HEK293 (cell line): ENCODE results near the gene CYP4F11.
A peak's percentile ranks its signal among the peaks of the same experiment; 100 is the strongest.

Experiments
- CTCF ChIA-PET: fragments of 350-600 bp; formaldehyde crosslinking; extraction: SDS; loops from one replicate; lab custom pipeline; 2021; ENCODE audit warnings: antibody characterized with exemption; lab: Yijun Ruan, JAX
- POLR2A ChIA-PET: fragments of 300-600 bp; formaldehyde crosslinking; extraction: SDS; loops from one replicate; lab custom pipeline; 2020; ENCODE audit warnings: antibody characterized with exemption, inconsistent platforms; lab: Yijun Ruan, JAX
- H3K27ac ChIP-seq: fragments of 200-500 bp; sonication (Bioruptor generic); 2 replicates; pipeline ENCODE4 v1.5.1; 2014; ENCODE audit warnings: low read depth, low read length, control low read depth, inconsistent platforms; ENCODE audit errors: extremely low read depth
- H3K36me3 ChIP-seq, 2 experiments: fragments of 200-500 bp in 1 of 2; sonication (Bioruptor generic) in 1 of 2; 1 replicate in 1 of 2; 2 replicates in 1 of 2; pipeline ENCODE4 v1.5.1; 2014 to 2017; ENCODE audit warnings: inconsistent platforms in 2 of 2, low read length in 2 of 2; ENCODE audit not compliant: control insufficient read depth in 2 of 2, insufficient read depth in 1 of 2
- H3K4me1 ChIP-seq: fragments of 200-500 bp; sonication (Bioruptor generic); 2 replicates; pipeline ENCODE4 v1.5.1; 2014; ENCODE audit warnings: mild to moderate bottlenecking, low read length, inconsistent platforms; ENCODE audit not compliant: control insufficient read depth, insufficient read depth
- H3K4me3 ChIP-seq: 2 replicates; pipeline ENCODE4 v1.5.1; 2011; ENCODE audit warnings: low read depth, mild to moderate bottlenecking, control low read depth, low read length, moderate library complexity
- H3K9me3 ChIP-seq: fragments of 200-500 bp; sonication (Bioruptor generic); 2 replicates; pipeline ENCODE4 v1.5.1; 2014; ENCODE audit warnings: low read depth, low read length, inconsistent platforms; ENCODE audit not compliant: control insufficient read depth, insufficient read depth
- GLI2 ChIP-seq: fragments of 450-650 bp; formaldehyde crosslinking; IDR thresholded peaks from 2 replicates; pipeline ENCODE4; 2017; ENCODE audit warnings: missing biosample characterization, missing genetic modification characterization, low read depth, borderline replicate concordance
- KLF16 ChIP-seq: fragments of 450-650 bp; formaldehyde crosslinking; IDR thresholded peaks from 2 replicates; pipeline ENCODE4 v1.5.1; 2017; ENCODE audit warnings: missing biosample characterization, missing genetic modification characterization
- SETDB1 ChIP-seq: IDR thresholded peaks from one replicate; pipeline ENCODE4 v1.6.1; 2017; ENCODE audit warnings: mild to moderate bottlenecking, low read length, moderate library complexity, mixed read lengths; ENCODE audit not compliant: insufficient read length
- WT1 ChIP-seq: fragments of 450-650 bp; formaldehyde crosslinking; IDR thresholded peaks from 2 replicates; pipeline ENCODE4 v1.5.1; 2016; ENCODE audit warnings: missing biosample characterization, missing genetic modification characterization
- ZFP37 ChIP-seq: fragments of 450-650 bp; formaldehyde crosslinking; IDR thresholded peaks from 2 replicates; pipeline ENCODE4 v1.5.1; 2016; ENCODE audit warnings: missing biosample characterization, missing genetic modification characterization
- ZNF133 ChIP-seq: fragments of 450-650 bp; formaldehyde crosslinking; IDR thresholded peaks from 2 replicates; pipeline ENCODE4 v1.5.1; 2016; ENCODE audit warnings: missing biosample characterization, missing genetic modification characterization
- ZNF211 ChIP-seq: fragments of 450-650 bp; formaldehyde crosslinking; IDR thresholded peaks from 2 replicates; pipeline ENCODE4 v1.5.1; 2016; ENCODE audit warnings: low read depth, missing biosample characterization, missing genetic modification characterization
- ZNF23 ChIP-seq: fragments of 450-650 bp; formaldehyde crosslinking; IDR thresholded peaks from 2 replicates; pipeline ENCODE4 v1.5.1; 2016; ENCODE audit warnings: missing biosample characterization, missing genetic modification characterization, borderline replicate concordance
- ZNF433 ChIP-seq: fragments of 450-650 bp; formaldehyde crosslinking; IDR thresholded peaks from 2 replicates; pipeline ENCODE4 v1.5.1; 2016; ENCODE audit warnings: missing biosample characterization, missing genetic modification characterization, low read depth
- ZNF501 ChIP-seq: fragments of 450-650 bp; formaldehyde crosslinking; IDR thresholded peaks from 2 replicates; pipeline ENCODE4 v1.5.1; 2016; ENCODE audit warnings: missing biosample characterization, missing genetic modification characterization
- ZNF529 ChIP-seq: fragments of 450-650 bp; formaldehyde crosslinking; IDR thresholded peaks from 2 replicates; pipeline ENCODE4 v1.5.1; 2017; ENCODE audit warnings: missing genetic modification characterization, missing biosample characterization; ENCODE audit not compliant: insufficient replicate concordance
- ZNF560 ChIP-seq: fragments of 450-650 bp; formaldehyde crosslinking; IDR thresholded peaks from 2 replicates; pipeline ENCODE4 v1.5.1; 2017; ENCODE audit warnings: missing biosample characterization, missing genetic modification characterization, borderline replicate concordance
- ZNF623 ChIP-seq: fragments of 450-650 bp; formaldehyde crosslinking; IDR thresholded peaks from 2 replicates; pipeline ENCODE4 v1.5.1; 2016; ENCODE audit warnings: missing biosample characterization, missing genetic modification characterization
- ZNF664 ChIP-seq: fragments of 450-650 bp; formaldehyde crosslinking; IDR thresholded peaks from 2 replicates; pipeline ENCODE4 v1.5.1; 2016; ENCODE audit warnings: missing biosample characterization, missing genetic modification characterization
- ZNF701 ChIP-seq: fragments of 450-650 bp; formaldehyde crosslinking; IDR thresholded peaks from 2 replicates; pipeline ENCODE4 v1.5.1; 2016; ENCODE audit warnings: missing biosample characterization, missing genetic modification characterization
- ZSCAN16 ChIP-seq: fragments of 450-650 bp; formaldehyde crosslinking; IDR thresholded peaks from 2 replicates; pipeline ENCODE4 v1.5.1; 2016; ENCODE audit warnings: missing biosample characterization, missing genetic modification characterization
- ZSCAN23 ChIP-seq: fragments of 450-650 bp; formaldehyde crosslinking; IDR thresholded peaks from 2 replicates; pipeline ENCODE4 v1.5.1; 2016; ENCODE audit warnings: missing biosample characterization, missing genetic modification characterization
- TF ChIP-seq, protein P1 (sequence below): fragments of 450-650 bp; formaldehyde crosslinking; IDR thresholded peaks from 2 replicates; pipeline ENCODE4 v1.5.1; 2016; ENCODE audit warnings: missing biosample characterization, missing genetic modification characterization
- TF ChIP-seq, protein P2 (sequence below): fragments of 450-650 bp; formaldehyde crosslinking; IDR thresholded peaks from 2 replicates; pipeline ENCODE4 v1.5.1; 2017; ENCODE audit warnings: missing biosample characterization, missing genetic modification characterization
- TF ChIP-seq, protein P3 (sequence below): fragments of 450-650 bp; formaldehyde crosslinking; IDR thresholded peaks from 2 replicates; pipeline ENCODE4 v1.5.1; 2016; ENCODE audit warnings: missing biosample characterization, missing genetic modification characterization
- TF ChIP-seq, protein P4 (sequence below): fragments of 450-650 bp; formaldehyde crosslinking; IDR thresholded peaks from 2 replicates; pipeline ENCODE4 v1.5.1; 2016; ENCODE audit warnings: missing biosample characterization, missing genetic modification characterization
- TF ChIP-seq, protein P5 (sequence below): fragments of 450-650 bp; formaldehyde crosslinking; IDR thresholded peaks from 2 replicates; pipeline ENCODE4 v1.5.1; 2016; ENCODE audit warnings: missing biosample characterization, missing genetic modification characterization

The CYP4F11 gene

DNA sequence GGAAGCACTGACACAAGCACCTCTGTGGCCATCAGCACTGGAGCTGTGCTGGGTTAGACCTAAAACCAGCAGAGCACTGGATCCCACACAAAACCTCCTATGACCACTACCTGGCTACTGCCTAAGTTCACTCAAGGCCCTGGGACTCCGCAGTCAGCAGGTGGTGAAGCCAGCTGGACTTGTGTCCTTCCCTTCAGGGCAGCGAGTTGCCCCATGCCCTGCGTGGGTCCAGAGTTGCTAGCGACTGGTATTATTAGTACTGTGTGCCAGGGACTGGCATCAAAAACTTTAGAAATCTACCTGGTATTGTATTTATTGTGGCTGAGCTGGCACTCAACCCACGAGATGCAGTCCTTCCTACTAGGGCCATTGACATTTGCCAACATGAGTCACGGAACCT is 20.5 kb upstream of the CYP4F11 start:
- POLR2A ChIA-PET, result no interaction called here
- no peaks in the 10 kb centered on the region for H3K4me1 ChIP-seq
- CTCF ChIA-PET, result no interaction called here
- H3K36me3 ChIP-seq, result no peaks in the 10 kb centered on the region
- no peaks in the 10 kb centered on the region for H3K9me3 ChIP-seq
- no peak overlapping the region for H3K27ac ChIP-seq
- TF ChIP-seq ZNF433 (tag by site-specific recombination) (no peak), SETDB1 (no peak)
- TF ChIP-seq, protein P1, sequence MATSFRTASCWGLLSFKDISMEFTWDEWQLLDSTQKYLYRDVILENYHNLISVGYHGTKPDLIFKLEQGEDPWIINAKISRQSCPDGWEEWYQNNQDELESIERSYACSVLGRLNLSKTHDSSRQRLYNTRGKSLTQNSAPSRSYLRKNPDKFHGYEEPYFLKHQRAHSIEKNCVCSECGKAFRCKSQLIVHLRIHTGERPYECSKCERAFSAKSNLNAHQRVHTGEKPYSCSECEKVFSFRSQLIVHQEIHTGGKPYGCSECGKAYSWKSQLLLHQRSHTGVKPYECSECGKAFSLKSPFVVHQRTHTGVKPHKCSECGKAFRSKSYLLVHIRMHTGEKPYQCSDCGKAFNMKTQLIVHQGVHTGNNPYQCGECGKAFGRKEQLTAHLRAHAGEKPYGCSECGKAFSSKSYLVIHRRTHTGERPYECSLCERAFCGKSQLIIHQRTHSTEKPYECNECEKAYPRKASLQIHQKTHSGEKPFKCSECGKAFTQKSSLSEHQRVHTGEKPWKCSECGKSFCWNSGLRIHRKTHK (tag by site-specific recombination), result no peak
- no peak overlapping the region for H3K4me3 ChIP-seq

DNA sequence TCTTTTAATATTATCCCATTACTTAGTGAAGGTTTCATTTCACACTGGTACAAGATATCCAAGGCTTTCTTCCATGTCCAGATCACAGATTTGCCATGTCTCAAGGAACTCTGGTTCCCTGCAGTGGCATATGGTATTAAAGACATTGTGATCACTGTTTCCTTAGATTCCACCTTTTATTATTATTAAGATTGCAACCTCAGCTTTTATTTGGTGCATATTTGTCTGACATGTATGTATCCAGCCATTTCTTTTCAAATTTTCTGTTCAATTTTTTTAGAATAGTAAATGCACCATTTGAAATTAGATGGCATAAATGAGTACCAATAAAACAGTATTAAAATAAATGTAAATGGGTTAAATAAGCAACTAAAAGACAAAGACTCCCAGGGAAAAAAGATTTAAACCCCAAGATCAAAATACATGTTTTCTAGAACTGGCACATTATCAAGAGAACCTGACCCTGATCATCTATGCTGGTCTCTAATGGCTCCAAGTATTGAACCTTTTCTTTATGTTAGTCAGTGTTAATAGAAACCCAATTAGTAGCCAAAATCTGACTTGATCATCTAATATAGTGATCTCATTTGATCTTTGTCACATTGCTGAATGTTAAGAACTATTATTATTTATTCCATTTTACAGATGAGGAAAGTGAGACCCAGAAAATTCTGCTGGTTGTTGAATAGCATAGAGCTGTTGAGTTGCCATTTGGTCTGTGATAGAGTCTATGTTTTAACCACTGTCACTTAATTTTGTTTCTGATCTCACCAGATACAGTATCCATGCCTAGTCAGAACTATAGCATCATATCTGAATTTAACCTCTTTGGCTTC is 14.1 kb upstream of the CYP4F11 start, which contains the start of gene OR10H4:
Gene OR10H4 (plus strand): TSS at position 786 of the 836 bp plus-strand sequence. CDS start 0 bp downstream, at position 786.
- no peaks in the 10 kb centered on the region for H3K9me3 ChIP-seq
- H3K36me3 ChIP-seq, result no peaks in the 10 kb centered on the region
- H3K4me3 ChIP-seq, result no peak within 1 kb of the TSS
- no peaks in the 10 kb centered on the region for H3K4me1 ChIP-seq
- no peak for TF ChIP-seq ZNF501
- TF ChIP-seq ZNF701 (tag by site-specific recombination), result no peak
- no peak for TF ChIP-seq GLI2 (tag by site-specific recombination)
- TF ChIP-seq ZNF664 (tag by site-specific recombination), result no peak
- TF ChIP-seq ZNF560 (tag by site-specific recombination), result no peak
- TF ChIP-seq SETDB1, result peak; percentile 37
- TF ChIP-seq, protein P2, sequence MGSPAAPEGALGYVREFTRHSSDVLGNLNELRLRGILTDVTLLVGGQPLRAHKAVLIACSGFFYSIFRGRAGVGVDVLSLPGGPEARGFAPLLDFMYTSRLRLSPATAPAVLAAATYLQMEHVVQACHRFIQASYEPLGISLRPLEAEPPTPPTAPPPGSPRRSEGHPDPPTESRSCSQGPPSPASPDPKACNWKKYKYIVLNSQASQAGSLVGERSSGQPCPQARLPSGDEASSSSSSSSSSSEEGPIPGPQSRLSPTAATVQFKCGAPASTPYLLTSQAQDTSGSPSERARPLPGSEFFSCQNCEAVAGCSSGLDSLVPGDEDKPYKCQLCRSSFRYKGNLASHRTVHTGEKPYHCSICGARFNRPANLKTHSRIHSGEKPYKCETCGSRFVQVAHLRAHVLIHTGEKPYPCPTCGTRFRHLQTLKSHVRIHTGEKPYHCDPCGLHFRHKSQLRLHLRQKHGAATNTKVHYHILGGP, result no peak
- TF ChIP-seq, protein P3, sequence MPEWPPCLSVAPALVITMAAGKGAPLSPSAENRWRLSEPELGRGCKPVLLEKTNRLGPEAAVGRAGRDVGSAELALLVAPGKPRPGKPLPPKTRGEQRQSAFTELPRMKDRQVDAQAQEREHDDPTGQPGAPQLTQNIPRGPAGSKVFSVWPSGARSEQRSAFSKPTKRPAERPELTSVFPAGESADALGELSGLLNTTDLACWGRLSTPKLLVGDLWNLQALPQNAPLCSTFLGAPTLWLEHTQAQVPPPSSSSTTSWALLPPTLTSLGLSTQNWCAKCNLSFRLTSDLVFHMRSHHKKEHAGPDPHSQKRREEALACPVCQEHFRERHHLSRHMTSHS (tag by site-specific recombination), result no peak
- POLR2A ChIA-PET, result no interaction called here
- CTCF ChIA-PET, result no interaction called here
- no peak within 1 kb of the TSS for H3K27ac ChIP-seq

DNA sequence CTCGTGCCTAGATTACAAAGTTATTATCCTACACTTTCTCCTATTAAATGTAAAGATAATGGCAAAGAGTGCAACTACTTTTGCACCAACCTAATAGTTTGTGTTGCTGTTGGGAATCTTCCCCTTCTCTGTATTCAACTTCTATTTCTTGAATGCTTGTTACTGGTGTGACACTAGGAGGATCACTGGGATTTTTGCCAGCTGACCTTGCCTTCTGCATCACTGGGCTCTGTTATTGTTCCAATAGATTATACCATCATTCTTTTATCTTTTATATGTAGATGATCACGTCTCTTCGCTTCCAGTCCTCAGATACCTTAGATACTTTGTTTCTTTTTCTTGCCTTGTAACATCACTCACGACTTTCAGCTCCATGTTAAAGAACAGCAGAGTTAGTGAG is 11.0 kb upstream of the CYP4F11 start:
- POLR2A ChIA-PET, result no interaction called here
- no peaks in the 10 kb centered on the region for H3K9me3 ChIP-seq
- no peaks in the 10 kb centered on the region for H3K36me3 ChIP-seq
- H3K27ac ChIP-seq, result no peak overlapping the region
- no peak overlapping the region for H3K4me3 ChIP-seq
- H3K4me1 ChIP-seq, result no peaks in the 10 kb centered on the region
- CTCF ChIA-PET, result interaction anchor here (0.6 kb wide), 1 partner anchor 1521 kb away, joined by 3 read pairs; no protein-coding TSS in a partner anchor
- TF ChIP-seq ZFP37 (tag by site-specific recombination), result no peak
- TF ChIP-seq WT1 (tag by site-specific recombination), result no peak
- no peak for TF ChIP-seq ZSCAN23 (tag by site-specific recombination)
- no peak for TF ChIP-seq ZNF664 (tag by site-specific recombination)
- TF ChIP-seq, protein P4, sequence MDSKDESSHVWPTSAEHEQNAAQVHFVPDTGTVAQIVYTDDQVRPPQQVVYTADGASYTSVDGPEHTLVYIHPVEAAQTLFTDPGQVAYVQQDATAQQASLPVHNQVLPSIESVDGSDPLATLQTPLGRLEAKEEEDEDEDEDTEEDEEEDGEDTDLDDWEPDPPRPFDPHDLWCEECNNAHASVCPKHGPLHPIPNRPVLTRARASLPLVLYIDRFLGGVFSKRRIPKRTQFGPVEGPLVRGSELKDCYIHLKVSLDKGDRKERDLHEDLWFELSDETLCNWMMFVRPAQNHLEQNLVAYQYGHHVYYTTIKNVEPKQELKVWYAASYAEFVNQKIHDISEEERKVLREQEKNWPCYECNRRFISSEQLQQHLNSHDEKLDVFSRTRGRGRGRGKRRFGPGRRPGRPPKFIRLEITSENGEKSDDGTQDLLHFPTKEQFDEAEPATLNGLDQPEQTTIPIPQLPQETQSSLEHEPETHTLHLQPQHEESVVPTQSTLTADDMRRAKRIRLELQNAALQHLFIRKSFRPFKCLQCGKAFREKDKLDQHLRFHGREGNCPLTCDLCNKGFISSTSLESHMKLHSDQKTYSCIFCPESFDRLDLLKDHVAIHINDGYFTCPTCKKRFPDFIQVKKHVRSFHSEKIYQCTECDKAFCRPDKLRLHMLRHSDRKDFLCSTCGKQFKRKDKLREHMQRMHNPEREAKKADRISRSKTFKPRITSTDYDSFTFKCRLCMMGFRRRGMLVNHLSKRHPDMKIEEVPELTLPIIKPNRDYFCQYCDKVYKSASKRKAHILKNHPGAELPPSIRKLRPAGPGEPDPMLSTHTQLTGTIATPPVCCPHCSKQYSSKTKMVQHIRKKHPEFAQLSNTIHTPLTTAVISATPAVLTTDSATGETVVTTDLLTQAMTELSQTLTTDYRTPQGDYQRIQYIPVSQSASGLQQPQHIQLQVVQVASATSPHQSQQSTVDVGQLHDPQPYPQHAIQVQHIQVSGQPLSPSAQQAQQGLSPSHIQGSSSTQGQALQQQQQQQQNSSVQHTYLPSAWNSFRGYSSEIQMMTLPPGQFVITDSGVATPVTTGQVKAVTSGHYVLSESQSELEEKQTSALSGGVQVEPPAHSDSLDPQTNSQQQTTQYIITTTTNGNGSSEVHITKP (tag by site-specific recombination), result no peak
- TF ChIP-seq ZNF23 (tag by site-specific recombination), result no peak
- TF ChIP-seq ZNF133, result no peak
- no peak for TF ChIP-seq ZSCAN16 (tag by site-specific recombination)
- no peak for TF ChIP-seq KLF16 (tag by site-specific recombination)
- TF ChIP-seq ZNF211 (tag by site-specific recombination), result no peak
- TF ChIP-seq GLI2 (tag by site-specific recombination), result no peak
- TF ChIP-seq ZNF529 (tag by site-specific recombination), result no peak
- TF ChIP-seq ZNF623, result no peak
- TF ChIP-seq, protein P5, sequence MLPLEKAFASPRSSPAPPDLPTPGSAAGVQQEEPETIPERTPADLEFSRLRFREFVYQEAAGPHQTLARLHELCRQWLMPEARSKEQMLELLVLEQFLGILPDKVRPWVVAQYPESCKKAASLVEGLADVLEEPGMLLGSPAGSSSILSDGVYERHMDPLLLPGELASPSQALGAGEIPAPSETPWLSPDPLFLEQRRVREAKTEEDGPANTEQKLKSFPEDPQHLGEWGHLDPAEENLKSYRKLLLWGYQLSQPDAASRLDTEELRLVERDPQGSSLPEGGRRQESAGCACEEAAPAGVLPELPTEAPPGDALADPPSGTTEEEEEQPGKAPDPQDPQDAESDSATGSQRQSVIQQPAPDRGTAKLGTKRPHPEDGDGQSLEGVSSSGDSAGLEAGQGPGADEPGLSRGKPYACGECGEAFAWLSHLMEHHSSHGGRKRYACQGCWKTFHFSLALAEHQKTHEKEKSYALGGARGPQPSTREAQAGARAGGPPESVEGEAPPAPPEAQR, result no peak
